Glutamatergic neuron (in vitro differentiated cells): ENCODE results near the gene SPACDR. TPM values are rescaled to one million over a fixed set of nuclear protein-coding genes. Genes with fewer than 3 reads are reported as not detected.

Experiments
- DNase-seq: peaks from one replicate; pipeline ENCODE4 v3.0.0; 2022
- H3K27ac Mint-ChIP-seq: one replicate; pipeline ENCODE4 v1.8.0; 2020; ENCODE audit warnings: mild to moderate bottlenecking, mixed read lengths, inconsistent platforms; ENCODE audit not compliant: unreplicated experiment
- H3K27me3 Mint-ChIP-seq: one replicate; pipeline ENCODE4 v1.8.0; 2020; ENCODE audit warnings: mild to moderate bottlenecking, moderate library complexity, mixed read lengths, inconsistent platforms; ENCODE audit not compliant: unreplicated experiment
- H3K36me3 Mint-ChIP-seq: one replicate; pipeline ENCODE4 v1.8.0; 2020; ENCODE audit warnings: mild to moderate bottlenecking, mixed read lengths, inconsistent platforms; ENCODE audit not compliant: unreplicated experiment
- H3K4me1 Mint-ChIP-seq: one replicate; pipeline ENCODE4 v1.8.0; 2020; ENCODE audit warnings: mild to moderate bottlenecking, low read depth, mixed read lengths, inconsistent platforms; ENCODE audit not compliant: unreplicated experiment
- H3K4me3 Mint-ChIP-seq: one replicate; pipeline ENCODE4 v1.8.0; 2020; ENCODE audit warnings: mild to moderate bottlenecking, mixed read lengths, inconsistent platforms; ENCODE audit not compliant: unreplicated experiment
- H3K9me3 Mint-ChIP-seq: one replicate; pipeline ENCODE4 v1.8.0; 2020; ENCODE audit warnings: mild to moderate bottlenecking, moderate library complexity, mixed read lengths, inconsistent platforms; ENCODE audit not compliant: unreplicated experiment
- total RNA-seq: library from RNA; stranded (reverse); fragmentation: NEBNext Ultra II Directional; extraction: Animal tissue kit (Norgen Biotek cat#: 25700); gene quantifications from one replicate; pipeline ENCODE4 v1.2.1, GENCODE V29; 2021; ENCODE audit not compliant: unreplicated experiment
- TF ChIP-seq, protein P1 (sequence below): fragments of 200-600 bp; sonication (generic); IDR thresholded peaks from one replicate; pipeline ENCODE4 v1.5.0; 2021; ENCODE audit not compliant: partially characterized antibody, unreplicated experiment

Gene SPACDR
- total RNA-seq, 1 donor from 2014 or later, result 1.7 TPM

DNA sequence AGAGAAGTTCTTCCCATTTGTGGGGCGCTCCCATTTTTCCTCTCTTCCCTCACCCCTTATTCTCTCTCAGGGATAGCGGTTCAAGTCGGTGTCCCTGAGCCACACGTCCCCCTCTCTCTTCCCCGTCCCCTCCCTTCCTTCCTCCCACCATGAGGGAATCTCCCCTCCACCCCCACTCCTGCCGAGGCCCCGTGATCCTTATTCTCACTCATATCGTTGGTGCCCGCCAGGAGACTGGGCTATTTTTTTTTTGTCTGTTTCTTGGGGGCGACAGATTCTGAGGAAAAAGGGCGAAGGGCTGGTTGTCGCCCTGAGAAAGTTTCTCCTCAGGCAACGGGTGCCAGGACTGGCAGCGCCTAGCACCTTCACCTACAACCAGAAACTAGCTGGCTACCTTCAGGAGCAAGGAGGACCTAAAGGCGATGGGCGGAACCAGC, 36.3 kb downstream of the SPACDR start:
- H3K4me1 Mint-ChIP-seq, result no peaks in the 10 kb centered on the region
- H3K9me3 Mint-ChIP-seq, result peaks cover 19% of the 10 kb centered on the region
- peaks cover 24% of the 10 kb centered on the region for H3K27me3 Mint-ChIP-seq
- no peak for DNase-seq
- H3K4me3 Mint-ChIP-seq, result peak overlapping the region; percentile 25
- H3K27ac Mint-ChIP-seq, result no peak overlapping the region
- TF ChIP-seq, protein P1, sequence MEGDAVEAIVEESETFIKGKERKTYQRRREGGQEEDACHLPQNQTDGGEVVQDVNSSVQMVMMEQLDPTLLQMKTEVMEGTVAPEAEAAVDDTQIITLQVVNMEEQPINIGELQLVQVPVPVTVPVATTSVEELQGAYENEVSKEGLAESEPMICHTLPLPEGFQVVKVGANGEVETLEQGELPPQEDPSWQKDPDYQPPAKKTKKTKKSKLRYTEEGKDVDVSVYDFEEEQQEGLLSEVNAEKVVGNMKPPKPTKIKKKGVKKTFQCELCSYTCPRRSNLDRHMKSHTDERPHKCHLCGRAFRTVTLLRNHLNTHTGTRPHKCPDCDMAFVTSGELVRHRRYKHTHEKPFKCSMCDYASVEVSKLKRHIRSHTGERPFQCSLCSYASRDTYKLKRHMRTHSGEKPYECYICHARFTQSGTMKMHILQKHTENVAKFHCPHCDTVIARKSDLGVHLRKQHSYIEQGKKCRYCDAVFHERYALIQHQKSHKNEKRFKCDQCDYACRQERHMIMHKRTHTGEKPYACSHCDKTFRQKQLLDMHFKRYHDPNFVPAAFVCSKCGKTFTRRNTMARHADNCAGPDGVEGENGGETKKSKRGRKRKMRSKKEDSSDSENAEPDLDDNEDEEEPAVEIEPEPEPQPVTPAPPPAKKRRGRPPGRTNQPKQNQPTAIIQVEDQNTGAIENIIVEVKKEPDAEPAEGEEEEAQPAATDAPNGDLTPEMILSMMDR, result no peak
- no peaks in the 10 kb centered on the region for H3K36me3 Mint-ChIP-seq

DNA sequence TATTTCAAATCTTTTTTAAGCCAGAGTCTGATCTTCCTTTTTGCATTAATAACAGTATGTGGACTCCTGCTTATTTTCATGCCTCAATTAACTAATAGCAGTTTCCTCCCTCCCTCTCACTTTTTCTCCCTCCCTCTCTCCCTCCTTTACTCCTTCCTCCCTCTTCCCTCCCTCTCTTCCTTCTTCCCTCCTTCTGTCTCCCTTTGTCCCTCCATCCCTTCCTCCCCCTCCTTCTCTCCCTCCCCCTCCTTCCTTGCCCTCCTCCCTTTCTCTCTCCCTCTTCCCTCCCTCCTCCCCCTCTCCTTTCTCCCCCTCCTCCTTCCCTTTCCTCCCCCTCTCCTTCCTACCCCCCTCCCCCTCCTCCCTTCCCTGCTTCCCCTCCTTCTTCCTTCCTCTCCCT, 37.5 kb downstream of the SPACDR start:
- Mint-ChIP-seq H3K36me3 (no peaks in the 10 kb centered on the region), H3K4me1 (no peaks in the 10 kb centered on the region), H3K27me3 (peaks cover 24% of the 10 kb centered on the region), H3K4me3 (no peak overlapping the region), H3K9me3 (peaks cover 18% of the 10 kb centered on the region), H3K27ac (no peak overlapping the region)
- no peak for DNase-seq
- TF ChIP-seq, protein P1, result no peak

DNA sequence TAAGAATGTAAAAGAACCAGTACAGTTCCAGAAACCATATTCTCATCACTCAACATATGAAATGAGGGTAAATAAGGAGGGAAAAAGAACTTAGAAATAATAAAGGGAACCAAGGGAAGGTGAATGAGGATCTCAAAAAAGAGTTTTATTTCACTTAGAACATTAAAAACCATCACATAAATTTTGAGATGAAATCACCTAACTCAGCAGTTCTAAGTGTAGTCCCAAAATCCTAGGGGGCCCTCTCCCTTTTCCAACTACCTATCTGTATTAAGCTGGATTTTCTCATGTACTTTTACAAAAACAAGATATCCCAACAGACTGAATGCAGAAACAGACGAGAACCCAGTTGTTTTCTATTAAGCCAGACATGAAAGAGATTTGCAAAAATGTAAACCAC, 38.7 kb downstream of the SPACDR start:
- no peaks in the 10 kb centered on the region for H3K4me1 Mint-ChIP-seq
- no peak overlapping the region for H3K4me3 Mint-ChIP-seq
- no peak for DNase-seq
- TF ChIP-seq, protein P1, result no peak
- no peaks in the 10 kb centered on the region for H3K36me3 Mint-ChIP-seq
- H3K9me3 Mint-ChIP-seq, result peaks cover 16% of the 10 kb centered on the region
- H3K27me3 Mint-ChIP-seq, result peaks cover 18% of the 10 kb centered on the region
- H3K27ac Mint-ChIP-seq, result no peak overlapping the region

DNA sequence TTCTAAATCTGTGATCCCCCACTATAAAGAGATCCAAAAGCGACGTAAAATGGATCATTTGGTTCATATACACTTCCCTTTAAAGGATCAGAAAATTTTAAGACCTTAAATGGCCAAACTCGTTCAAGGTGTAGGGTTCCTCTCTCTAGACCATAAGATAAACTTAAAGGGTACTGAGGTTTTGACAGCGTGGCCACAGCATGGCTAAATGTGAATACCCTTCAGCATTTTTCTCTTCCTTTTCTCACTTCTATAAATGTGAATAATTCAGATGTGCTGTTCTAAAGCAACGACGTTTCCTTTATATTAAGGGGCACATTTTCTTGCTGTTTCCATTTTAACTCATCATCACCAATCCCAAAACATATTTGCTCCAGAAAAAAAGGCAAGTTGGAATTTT, 40.7 kb downstream of the SPACDR start:
- no peak for DNase-seq
- H3K27me3 Mint-ChIP-seq, result peaks cover 4% of the 10 kb centered on the region
- H3K27ac Mint-ChIP-seq, result no peak overlapping the region
- H3K4me3 Mint-ChIP-seq, result no peak overlapping the region
- H3K9me3 Mint-ChIP-seq, result peaks cover 3% of the 10 kb centered on the region
- TF ChIP-seq, protein P1, result no peak
- no peaks in the 10 kb centered on the region for H3K36me3 Mint-ChIP-seq
- H3K4me1 Mint-ChIP-seq, result no peaks in the 10 kb centered on the region

DNA sequence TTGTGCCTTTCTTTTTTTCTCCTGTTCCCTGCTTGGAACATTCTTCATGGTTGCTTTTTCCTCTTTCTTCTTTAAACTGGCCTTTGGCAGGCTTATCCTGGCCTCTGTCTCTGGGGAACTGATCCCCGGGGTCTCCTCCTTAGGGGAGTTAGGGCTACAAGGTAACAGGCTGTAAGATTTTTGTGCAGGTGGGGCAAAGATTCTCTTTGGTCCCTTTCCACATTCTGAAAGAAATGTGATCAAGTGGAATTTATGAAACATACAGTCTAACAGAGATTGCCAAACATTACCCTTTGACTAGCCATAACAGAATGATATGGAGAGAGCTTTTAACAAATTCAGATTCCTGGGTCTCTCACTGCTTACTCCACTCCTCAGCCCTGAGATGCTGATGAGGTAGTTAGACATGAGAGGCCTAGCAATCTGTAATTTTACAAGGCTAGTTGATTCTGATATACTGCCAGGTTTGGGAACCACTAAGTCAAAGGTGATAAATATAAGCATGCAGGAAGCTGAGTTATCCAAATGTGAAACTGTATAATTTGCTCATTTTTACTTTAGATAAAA, 44.3 kb downstream of the SPACDR start:
- no peaks in the 10 kb centered on the region for H3K36me3 Mint-ChIP-seq
- DNase-seq, result no peak
- H3K27ac Mint-ChIP-seq, result no peak overlapping the region
- TF ChIP-seq, protein P1, result no peak
- H3K4me1 Mint-ChIP-seq, result no peaks in the 10 kb centered on the region
- H3K27me3 Mint-ChIP-seq, result no peaks in the 10 kb centered on the region
- no peaks in the 10 kb centered on the region for H3K9me3 Mint-ChIP-seq
- no peak overlapping the region for H3K4me3 Mint-ChIP-seq
